ENCODE data around the gene CD200.

DNA sequence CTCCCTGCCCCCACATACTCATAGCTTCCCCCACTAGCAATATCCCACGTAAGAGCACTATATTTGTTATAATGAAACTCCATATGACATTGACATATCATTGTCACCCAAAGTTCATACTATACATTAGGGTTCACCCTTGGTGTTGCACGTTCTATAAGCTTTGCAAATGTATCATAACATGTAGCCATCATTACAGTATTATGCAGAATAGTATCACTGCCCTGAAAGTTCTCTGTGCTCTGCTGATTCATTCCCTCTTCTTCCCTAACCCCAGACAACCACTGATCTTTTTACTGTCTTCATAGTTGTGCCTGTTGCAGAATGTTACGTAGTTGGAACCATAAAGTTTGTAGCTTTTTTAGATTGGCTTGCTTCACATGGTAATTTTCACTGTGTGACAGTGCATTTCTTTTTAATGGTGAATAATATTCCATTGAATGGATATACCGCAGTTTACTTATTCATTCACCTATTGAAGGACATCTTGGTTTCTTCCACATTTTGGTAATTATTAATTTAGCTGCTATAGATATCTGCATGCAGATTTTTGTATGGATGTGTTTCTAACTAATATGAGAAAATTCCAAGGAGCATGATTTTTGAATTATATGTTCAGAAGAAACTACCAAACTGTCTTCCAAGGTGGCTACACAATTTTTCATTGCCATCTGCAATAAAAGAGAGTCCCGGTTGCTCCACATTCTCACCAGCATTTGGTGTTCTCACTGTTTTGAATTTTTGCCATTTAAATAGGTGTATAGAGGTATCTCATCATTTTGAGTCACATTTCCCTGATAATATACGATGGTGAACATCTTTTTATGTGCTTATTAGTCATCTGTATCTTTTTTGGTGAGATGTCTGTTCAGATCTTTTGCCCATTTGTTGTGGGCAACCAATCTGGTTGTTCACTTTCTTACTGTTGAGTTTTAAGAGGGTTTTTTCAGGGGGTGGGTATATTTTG lies 59.7 kb downstream of the CD200 start:
- no peak for TF ChIP-seq SUZ12 (IDR thresholded peaks at IDR 0.05)
- no peak for TF ChIP-seq FOXK2 (IDR thresholded peaks at IDR 0.05)
- no peak for TF ChIP-seq FOXM1 (IDR thresholded peaks at IDR 0.05; ENCODE audit: borderline replicate concordance)
- TF ChIP-seq FOXA1 (IDR thresholded peaks at IDR 0.05) = no peak
- TF ChIP-seq NFRKB (IDR thresholded peaks at IDR 0.05) = no peak
- TF ChIP-seq, protein P1, sequence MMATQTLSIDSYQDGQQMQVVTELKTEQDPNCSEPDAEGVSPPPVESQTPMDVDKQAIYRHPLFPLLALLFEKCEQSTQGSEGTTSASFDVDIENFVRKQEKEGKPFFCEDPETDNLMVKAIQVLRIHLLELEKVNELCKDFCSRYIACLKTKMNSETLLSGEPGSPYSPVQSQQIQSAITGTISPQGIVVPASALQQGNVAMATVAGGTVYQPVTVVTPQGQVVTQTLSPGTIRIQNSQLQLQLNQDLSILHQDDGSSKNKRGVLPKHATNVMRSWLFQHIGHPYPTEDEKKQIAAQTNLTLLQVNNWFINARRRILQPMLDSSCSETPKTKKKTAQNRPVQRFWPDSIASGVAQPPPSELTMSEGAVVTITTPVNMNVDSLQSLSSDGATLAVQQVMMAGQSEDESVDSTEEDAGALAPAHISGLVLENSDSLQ (IDR thresholded peaks at IDR 0.05) = no peak
- TF ChIP-seq HDGF (IDR thresholded peaks at IDR 0.05; ENCODE audit: borderline replicate concordance) = no peak
- TF ChIP-seq CTBP1 (IDR thresholded peaks at IDR 0.05; ENCODE audit: borderline replicate concordance) = no peak
- TF ChIP-seq BHLHE40 (IDR thresholded peaks at IDR 0.05; ENCODE audit: borderline replicate concordance) = no peak

All from HEK293T (cell line).